Transverse colon (tissue), 4 donors: ENCODE results near the gene PLXNA2. TPM values are rescaled to one million over a fixed set of nuclear protein-coding genes. Genes with fewer than 3 reads are reported as not detected.
A peak's percentile ranks its signal among the peaks of the same experiment; 100 is the strongest.

Experiments
- DNase-seq: peaks from one replicate; pipeline ENCODE4 v3.0.0-alpha.2; 2019
- H3K27ac ChIP-seq, 4 donors: fragments of 200-600 bp; sonication (generic); 2 replicates each; pipeline ENCODE4 v1.5.1; 2016 to 2018; ENCODE audit warnings: inconsistent platforms in 4 of 4
- H3K27me3 ChIP-seq: fragments of 200-600 bp; sonication (generic); 2 replicates; pipeline ENCODE4 v1.5.1; 2017; ENCODE audit warnings: inconsistent platforms
- H3K36me3 ChIP-seq, 4 donors: fragments of 200-600 bp; sonication (generic); 2 replicates each; pipeline ENCODE4 v1.5.1; 2017 to 2019; ENCODE audit warnings: inconsistent platforms in 4 of 4
- H3K4me1 ChIP-seq, 4 donors: fragments of 200-600 bp; sonication (generic); 2 replicates each; pipeline ENCODE4 v1.5.1; 2017 to 2020; ENCODE audit warnings: inconsistent platforms in 4 of 4
- H3K4me3 ChIP-seq, 4 donors: fragments of 200-600 bp; sonication (generic); 1 replicate in 1 of 4; 2 replicates in 3 of 4; pipeline versions ENCODE4 v1.5.1 to v1.6.1; 2017 to 2019; ENCODE audit warnings: inconsistent platforms in 4 of 4
- H3K9me3 ChIP-seq, 2 donors: fragments of 200-600 bp; sonication (generic); 2 replicates each; pipeline ENCODE4 v1.5.1; 2017 to 2019; ENCODE audit warnings: inconsistent platforms in 2 of 2
- CTCF ChIP-seq, 5 experiments: fragments of 200-600 bp in 3 of 5; fragments of 450-650 bp in 2 of 5; sonication (generic) in 3 of 5; IDR thresholded peaks; 1 replicate in 2 of 5; 2 replicates in 3 of 5; pipeline ENCODE4 v1.5.1; 2016 to 2017; ENCODE audit warnings: antibody characterized with exemption in 5 of 5, inconsistent platforms in 3 of 5, mild to moderate bottlenecking in 2 of 5, moderate library complexity in 1 of 5
- EP300 ChIP-seq: sonication (generic); formaldehyde crosslinking; IDR thresholded peaks from one replicate; pipeline ENCODE4 v1.6.1; 2017; ENCODE audit warnings: antibody characterized with exemption, low read depth
- POLR2A ChIP-seq: fragments of 450-650 bp; IDR thresholded peaks from one replicate; pipeline ENCODE4 v1.6.1; 2016; ENCODE audit warnings: antibody characterized with exemption, mild to moderate bottlenecking, moderate library complexity
- POLR2AphosphoS5 ChIP-seq, 3 donors: sonication (generic); formaldehyde crosslinking; IDR thresholded peaks; one replicate each; pipeline ENCODE4 v1.6.1; 2016; ENCODE audit warnings: antibody characterized with exemption in 3 of 3
- WGBS, 2 donors: methylation state at CpG; one replicate each; pipeline ENCODE4 v1.1.5; 2018; ENCODE audit warnings: low coverage in 1 of 2; 5-methylcytosine and 5-hydroxymethylcytosine counted together
- in situ Hi-C, 4 donors: fragments of 200-750 bp; cut with MboI; loops; one replicate each; pipeline versions ENCODE4 v1.15.0 to v1.15.1; 2017; ENCODE audit warnings: low sequenced_read_pairs in 3 of 4, low pct_ligation_motif_present in 1 of 4, low pct_unique_long_range_greater_than_20kb in 1 of 4
- intact Hi-C: fragments of 100-400 bp; cut with DNase I; formaldehyde crosslinking; loops from one replicate; pipeline ENCODE4 v1.15.1; 2023; ENCODE audit warnings: low total_unique reads
- total RNA-seq, 4 donors: library from RNA; depleted of rRNA; stranded (reverse); fragments of >200 nt; gene quantifications; one replicate each; pipeline ENCODE4 v1.1.0, GENCODE V29; 2016

Gene PLXNA2
- total RNA-seq, 4 donors from 2014 or later, result 77.4 to 140 (median 85.5) TPM

GRCh38 chr1:208187499-208188041 is 56.6 kb downstream of the PLXNA2 start:
- H3K4me1 ChIP-seq, result peaks cover 24 to 40% (median 25%) of the 10 kb centered on the region in 4 donors
- no peaks in the 10 kb centered on the region for H3K9me3 ChIP-seq
- H3K27ac ChIP-seq, result no peak overlapping the region
- H3K27me3 ChIP-seq, result no peaks in the 10 kb centered on the region
- TF ChIP-seq POLR2AphosphoS5 (IDR thresholded peaks at IDR 0.05) (no peak), POLR2A (no peak), EP300 (no peak), CTCF (IDR thresholded peaks at IDR 0.05) (no peak)
- DNase-seq, result no peak
- 72 to 100% methylated on average over 2 to 7 of the region's 7 CpGs for WGBS, 2 donors
- in situ Hi-C loops (no loop called here), intact Hi-C loops (no loop called here)
- no peak overlapping the region for H3K4me3 ChIP-seq
- no peaks in the 10 kb centered on the region for H3K36me3 ChIP-seq

GRCh38 chr1:208185801-208186231 is 58.4 kb downstream of the PLXNA2 start:
- Histone ChIP-seq H3K36me3 (no peaks in the 10 kb centered on the region), H3K27me3 (no peaks in the 10 kb centered on the region), H3K4me1 (peaks cover 31 to 58% (median 37%) of the 10 kb centered on the region in 4 donors), H3K27ac (peak overlapping the region; percentile 74 to 86 (median 80)), H3K9me3 (no peaks in the 10 kb centered on the region), H3K4me3 (no peak overlapping the region)
- TF ChIP-seq POLR2AphosphoS5 (IDR thresholded peaks at IDR 0.05) (no peak), EP300 (no peak), CTCF (IDR thresholded peaks at IDR 0.05) (no peak), POLR2A (no peak)
- WGBS, 2 donors, result 80 to 92% methylated on average over 2 to 3 of the region's 3 CpGs
- in situ Hi-C loops, result no loop called here
- no peak for DNase-seq
- intact Hi-C loops, result no loop called here

- 63 to 80% methylated on average over 1 to 5 of the region's 5 CpGs for WGBS, 2 donors
- Histone ChIP-seq H3K4me3 (no peak overlapping the region), H3K36me3 (no peaks in the 10 kb centered on the region), H3K27ac (peak overlapping the region; percentile 74 to 86 (median 80)), H3K27me3 (no peaks in the 10 kb centered on the region), H3K9me3 (no peaks in the 10 kb centered on the region), H3K4me1 (peaks cover 33 to 65% (median 42%) of the 10 kb centered on the region in 4 donors)
- no peak for TF ChIP-seq EP300
- TF ChIP-seq POLR2AphosphoS5 (IDR thresholded peaks at IDR 0.05), result no peak
- TF ChIP-seq CTCF (IDR thresholded peaks at IDR 0.05), result no peak
- TF ChIP-seq POLR2A, result no peak
- in situ Hi-C loops, result no loop called here
- intact Hi-C loops, result loop anchor here (1.0 kb wide), 1 partner anchor 34 kb away; no protein-coding TSS in a partner anchor
- DNase-seq, result no peak
Measured at GRCh38 chr1:208184966-208185654, 59.1 kb downstream of the PLXNA2 start.

- TF ChIP-seq POLR2A, result no peak
- no peak for TF ChIP-seq CTCF (IDR thresholded peaks at IDR 0.05)
- no peak for TF ChIP-seq EP300
- peak in 2 of 3 donors; percentile 34 to 58 for TF ChIP-seq POLR2AphosphoS5 (IDR thresholded peaks at IDR 0.05)
- no peaks in the 10 kb centered on the region for H3K9me3 ChIP-seq
- WGBS, 2 donors, result 47 to 54% methylated on average over 3 to 8 of the region's 8 CpGs
- DNase-seq, result peak; percentile 78
- peaks cover 42 to 73% (median 51%) of the 10 kb centered on the region in 4 donors for H3K4me1 ChIP-seq
- intact Hi-C loops (loop anchor here (1.0 kb wide), 1 partner anchor 35 kb away; no protein-coding TSS in a partner anchor), in situ Hi-C loops (no loop called here)
- H3K27ac ChIP-seq, result peak overlapping the region; percentile 74 to 86 (median 80)
- no peaks in the 10 kb centered on the region for H3K27me3 ChIP-seq
- H3K36me3 ChIP-seq, result no peaks in the 10 kb centered on the region
- H3K4me3 ChIP-seq, result no peak overlapping the region
Measured at GRCh38 chr1:208183977-208184911, 59.9 kb downstream of the PLXNA2 start.
